ENCODE data around the gene STYXL1.
"Not testable (repeated sequence)": the region's sequence is repeated elsewhere in the genome, so short reads cannot be mapped to it uniquely, and the experiment has no call there.

STYXL1 gene

GRCh38 chr7:76063525-76063924 is 15.7 kb upstream of the STYXL1 start:
- H3K4me3 ChIP-seq (ENCODE audit: low read depth, low read length) = no peak overlapping the region
- no peak for TF ChIP-seq CTCF (IDR thresholded peaks at IDR 0.05; ENCODE audit: borderline replicate concordance, insufficient read depth, low read depth, low read length)

GRCh38 chr7:76063114-76063513 is 15.3 kb upstream of the STYXL1 start:
- TF ChIP-seq CTCF (IDR thresholded peaks at IDR 0.05; ENCODE audit: borderline replicate concordance, insufficient read depth, low read depth, low read length) = no peak
- H3K4me3 ChIP-seq (ENCODE audit: low read depth, low read length) = no peak overlapping the region

GRCh38 chr7:76062254-76062653 is 14.5 kb upstream of the STYXL1 start:
- TF ChIP-seq CTCF (IDR thresholded peaks at IDR 0.05; ENCODE audit: borderline replicate concordance, insufficient read depth, low read depth, low read length) = no peak
- no peak overlapping the region for H3K4me3 ChIP-seq (ENCODE audit: low read depth, low read length)

GRCh38 chr7:76060842-76061241 is 13.0 kb upstream of the STYXL1 start:
- no peak for TF ChIP-seq CTCF (IDR thresholded peaks at IDR 0.05; ENCODE audit: borderline replicate concordance, insufficient read depth, low read depth, low read length)
- H3K4me3 ChIP-seq (ENCODE audit: low read depth, low read length) = no peak overlapping the region

GRCh38 chr7:76058745-76059144 is 10.9 kb upstream of the STYXL1 start:
- H3K4me3 ChIP-seq (ENCODE audit: low read depth, low read length) = not testable (repeated sequence)

GRCh38 chr7:76057813-76058145 is 10.0 kb upstream of the STYXL1 start:
- TF ChIP-seq CTCF (IDR thresholded peaks at IDR 0.05; ENCODE audit: borderline replicate concordance, insufficient read depth, low read depth, low read length) = no peak
- H3K4me3 ChIP-seq (ENCODE audit: low read depth, low read length) = no peak overlapping the region

GRCh38 chr7:76057103-76057812 is 9.5 kb upstream of the STYXL1 start:
- TF ChIP-seq CTCF (IDR thresholded peaks at IDR 0.05; ENCODE audit: borderline replicate concordance, insufficient read depth, low read depth, low read length) = no peak
- no peak overlapping the region for H3K4me3 ChIP-seq (ENCODE audit: low read depth, low read length)

GRCh38 chr7:76056241-76056640 is 8.4 kb upstream of the STYXL1 start:
- TF ChIP-seq CTCF (IDR thresholded peaks at IDR 0.05; ENCODE audit: borderline replicate concordance, insufficient read depth, low read depth, low read length) = no peak
- no peak overlapping the region for H3K4me3 ChIP-seq (ENCODE audit: low read depth, low read length)

Data from GM12875 (cell line).